CD4-positive, alpha-beta T cell (primary cell): Measurements from ENCODE around the gene CDK17. TPM values are rescaled to one million over a fixed set of nuclear protein-coding genes. Genes with fewer than 3 reads are reported as not detected.
A peak's percentile ranks its signal among the peaks of the same experiment; 100 is the strongest.

ENCODE experiments used
- ATAC-seq: fragments of 200-7000 bp; cut with Tn5 transposase; one replicate; pipeline ENCODE4 v1.10.0; 2022; ENCODE audit warnings: mild to moderate bottlenecking; ENCODE audit not compliant: poor library complexity
- CTCF ChIA-PET: fragments of 350-600 bp; sonication (Branson Sonifier 250); formaldehyde crosslinking; loops from one replicate; lab custom pipeline; 2021; ENCODE audit warnings: antibody characterized with exemption, inconsistent platforms; lab: Charles Lee
- POLR2A ChIA-PET: fragments of 350-600 bp; sonication (Branson Sonifier 250); formaldehyde crosslinking; loops from one replicate; lab custom pipeline; 2021; ENCODE audit warnings: antibody characterized with exemption, inconsistent platforms; lab: Charles Lee
- DNase-seq, 14 experiments: peaks; one replicate each; pipeline ENCODE4 v3.0.0-alpha.2; 2013 to 2020; ENCODE audit warnings: mixed read lengths in 2 of 14
- H3K27ac ChIP-seq, 2 donors: one replicate each; pipeline versions ENCODE4 v1.5.1 to v1.7.0; 2013; ENCODE audit warnings: low read length in 2 of 2, low read depth in 1 of 2, mild to moderate bottlenecking in 1 of 2
- H3K27me3 ChIP-seq, 2 experiments: 1 replicate in 1 of 2; 2 replicates in 1 of 2; pipeline versions ENCODE4 v1.6.1 to v1.7.0; 2013; ENCODE audit warnings: low read length in 2 of 2, control low read depth in 1 of 2, mild to moderate bottlenecking in 1 of 2, moderate library complexity in 1 of 2; ENCODE audit not compliant: insufficient read depth in 2 of 2, control insufficient read depth in 1 of 2
- H3K36me3 ChIP-seq: one replicate; pipeline ENCODE4 v1.6.1; 2013; ENCODE audit warnings: low read length, control low read depth; ENCODE audit not compliant: insufficient read depth
- H3K4me1 ChIP-seq: one replicate; pipeline ENCODE4 v1.6.1; 2013; ENCODE audit warnings: low read length, control low read depth; ENCODE audit not compliant: insufficient read depth
- H3K4me3 ChIP-seq: one replicate; pipeline ENCODE4 v1.5.1; 2013; ENCODE audit warnings: mild to moderate bottlenecking, low read length, moderate library complexity
- H3K9me3 ChIP-seq, 2 experiments: 1 replicate in 1 of 2; 2 replicates in 1 of 2; pipeline versions ENCODE4 v1.6.1 to v1.7.0; 2013; ENCODE audit warnings: low read length in 2 of 2, mild to moderate bottlenecking in 2 of 2, control low read depth in 1 of 2, moderate library complexity in 1 of 2; ENCODE audit not compliant: control insufficient read depth in 1 of 2, insufficient read depth in 1 of 2
- H3K27ac Mint-ChIP-seq: one replicate; pipeline ENCODE4 v1.8.0; 2020; ENCODE audit warnings: mixed read lengths
- H3K27me3 Mint-ChIP-seq: one replicate; pipeline ENCODE4 v1.8.0; 2021; ENCODE audit warnings: mixed read lengths
- H3K36me3 Mint-ChIP-seq: one replicate; pipeline ENCODE4 v1.8.0; 2021; ENCODE audit warnings: low read depth, mixed read lengths
- H3K4me1 Mint-ChIP-seq: one replicate; pipeline ENCODE4 v1.8.0; 2021; ENCODE audit warnings: low read depth, mixed read lengths
- H3K4me3 Mint-ChIP-seq: one replicate; pipeline ENCODE4 v1.8.0; 2020; ENCODE audit warnings: mild to moderate bottlenecking, mixed read lengths
- H3K9me3 Mint-ChIP-seq: one replicate; pipeline ENCODE4 v1.8.0; 2020; ENCODE audit warnings: mixed read lengths
- CTCF ChIP-seq: fragments of 200-600 bp; IDR thresholded peaks from one replicate; pipeline ENCODE4 v1.8.0; 2022; ENCODE audit warnings: antibody characterized with exemption, mild to moderate bottlenecking
- intact Hi-C, 2 experiments: fragments of 100-400 bp; cut with DNase I in 1 of 2; cut with micrococcal nuclease in 1 of 2; formaldehyde crosslinking; loops; one replicate each; pipeline versions ENCODE4 v1.15.1 to v1.9.0; 2023 to 2025; cut with DNase I, micrococcal nuclease
- total RNA-seq, 174 experiments: library from RNA in 2 of 174; stranded (reverse) in 2 of 174; gene quantifications; one replicate each; pipeline ENCODE4 v1.2.3 and lab custom pipeline; 2021 to 2026

Gene CDK17
- total RNA-seq, 2 experiments from 2014 or later = 112 to 113 TPM

DNA sequence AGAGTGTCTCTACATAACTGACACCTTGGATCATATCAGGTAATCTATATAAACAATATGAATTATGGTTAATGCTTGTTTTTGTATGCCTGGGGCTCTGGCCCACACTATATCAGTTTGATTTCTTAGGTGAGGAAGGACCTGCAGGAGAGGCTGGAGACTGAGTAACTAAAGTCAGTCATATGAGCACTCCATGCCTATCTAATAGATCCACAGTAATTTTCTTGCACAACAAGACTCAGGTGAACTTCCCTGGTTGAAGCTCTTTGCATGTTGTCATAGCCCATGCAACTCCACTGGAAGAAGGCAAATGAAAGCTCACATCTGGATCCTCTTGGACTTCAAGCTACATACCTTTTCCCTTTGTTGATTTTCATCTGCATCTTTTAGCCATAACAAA lies 62.3 kb downstream of the CDK17 start:
- H3K36me3 Mint-ChIP-seq = peaks cover 52% of the 10 kb centered on the region
- H3K27me3 Mint-ChIP-seq = no peaks in the 10 kb centered on the region
- peaks cover 76% of the 10 kb centered on the region for H3K4me1 Mint-ChIP-seq
- ChIA-PET CTCF (interaction anchor here (1.2 to 1.5 kb wide), 3 partner anchors 10 to 63 kb away, joined by 3 to 6 read pairs (median 5); partner anchors contain the start of gene CDK17), POLR2A (interaction anchor here (5.6 kb wide), 1 partner anchor 62 kb away, joined by 49 read pairs; the partner anchor contains the start of gene CDK17)
- peak overlapping the region; percentile 55 for H3K27ac Mint-ChIP-seq
- DNase-seq (no peak), ATAC-seq (no peak)
- Histone ChIP-seq H3K27ac (no peak overlapping the region), H3K4me3 (no peak overlapping the region), H3K36me3 (peaks cover 2% of the 10 kb centered on the region), H3K4me1 (peaks cover 4% of the 10 kb centered on the region), H3K27me3 (no peaks in the 10 kb centered on the region), H3K9me3 (peaks cover 0 to 10% of the 10 kb centered on the region in 2 experiments)
- peaks cover 7% of the 10 kb centered on the region for H3K9me3 Mint-ChIP-seq
- intact Hi-C loops = no loop called here
- H3K4me3 Mint-ChIP-seq = peak overlapping the region; percentile 13
- TF ChIP-seq CTCF = no peak

DNA sequence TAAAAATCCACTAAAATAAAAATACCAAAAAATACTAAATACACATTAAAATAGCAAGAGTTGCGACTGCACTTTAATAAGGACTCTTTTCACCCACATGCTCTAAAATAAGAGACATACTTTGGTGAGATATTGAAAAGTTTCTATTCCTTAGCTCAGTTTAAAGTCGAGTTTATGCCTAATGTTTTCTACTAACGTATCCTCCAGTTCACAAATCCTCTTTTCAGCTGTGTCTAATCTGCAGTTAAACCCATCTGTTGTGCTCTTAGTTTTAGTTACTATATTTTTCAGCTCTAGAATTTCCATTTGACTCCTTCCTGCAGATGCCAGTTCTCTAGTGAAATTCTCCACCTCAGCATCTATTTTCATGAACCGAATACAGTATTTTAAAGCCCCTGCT lies 63.8 kb downstream of the CDK17 start:
- H3K36me3 Mint-ChIP-seq = peaks cover 58% of the 10 kb centered on the region
- Histone ChIP-seq H3K27me3 (no peaks in the 10 kb centered on the region), H3K27ac (no peak overlapping the region), H3K36me3 (peaks cover 8% of the 10 kb centered on the region), H3K9me3 (peaks cover 0 to 10% of the 10 kb centered on the region in 2 experiments), H3K4me1 (peaks cover 3% of the 10 kb centered on the region), H3K4me3 (no peak overlapping the region)
- CTCF ChIA-PET = interaction anchor here (0.6 to 2.0 kb wide), 5 partner anchors 10 to 181 kb away, joined by 3 to 5 read pairs (median 3); partner anchors contain the start of gene CFAP54
- H3K4me3 Mint-ChIP-seq = peak overlapping the region; percentile 56
- H3K27ac Mint-ChIP-seq = peak overlapping the region; percentile 55
- peaks cover 78% of the 10 kb centered on the region for H3K4me1 Mint-ChIP-seq
- H3K27me3 Mint-ChIP-seq = no peaks in the 10 kb centered on the region
- TF ChIP-seq CTCF = no peak
- ATAC-seq (no peak), DNase-seq (no peak)
- intact Hi-C loops = no loop called here
- H3K9me3 Mint-ChIP-seq = peaks cover 7% of the 10 kb centered on the region
- POLR2A ChIA-PET = interaction anchor here (1.6 to 5.6 kb wide), 5 partner anchors 10 to 63 kb away, joined by 9 to 49 read pairs (median 11); partner anchors contain the start of gene CDK17

DNA sequence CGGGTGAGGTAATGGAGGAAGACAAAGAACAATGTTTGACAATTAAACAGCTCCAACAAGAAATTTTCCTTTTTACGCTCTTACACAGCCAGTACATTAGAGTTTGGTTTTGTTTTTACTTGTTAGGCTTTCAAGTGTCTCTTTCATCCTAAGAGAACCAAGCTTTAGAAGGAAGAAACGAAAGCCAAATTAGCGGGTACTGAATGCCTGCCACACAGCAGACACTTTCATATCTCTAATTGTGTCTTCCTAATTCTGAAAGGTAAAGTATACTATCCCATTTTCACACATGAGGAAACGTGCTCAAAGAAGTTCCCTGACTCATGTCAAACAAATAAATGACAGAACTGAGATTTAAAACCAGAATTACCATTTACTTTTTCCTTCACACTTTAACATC lies 65.0 kb downstream of the CDK17 start:
- CTCF ChIA-PET = interaction anchor here (2.0 kb wide), 1 partner anchor 13 kb away, joined by 5 read pairs; no protein-coding TSS in a partner anchor
- no peak overlapping the region for H3K4me3 ChIP-seq
- peaks cover 17% of the 10 kb centered on the region for H3K36me3 ChIP-seq
- Mint-ChIP-seq H3K27me3 (no peaks in the 10 kb centered on the region), H3K9me3 (peaks cover 7% of the 10 kb centered on the region), H3K4me1 (peaks cover 72% of the 10 kb centered on the region), H3K36me3 (peaks cover 65% of the 10 kb centered on the region), H3K27ac (peak overlapping the region; percentile 17), H3K4me3 (peak overlapping the region; percentile 68)
- intact Hi-C loops = no loop called here
- H3K4me1 ChIP-seq = peaks cover 3% of the 10 kb centered on the region
- no peaks in the 10 kb centered on the region for H3K27me3 ChIP-seq
- ATAC-seq (peak; percentile 59), DNase-seq (peak in 3 of 14 experiments; percentile 25 to 29 (median 27))
- POLR2A ChIA-PET = interaction anchor here (1.2 to 5.6 kb wide), 6 partner anchors 9 to 65 kb away, joined by 3 to 49 read pairs (median 10); partner anchors contain the start of gene CDK17
- H3K9me3 ChIP-seq = peaks cover 0 to 10% of the 10 kb centered on the region in 2 experiments
- no peak for TF ChIP-seq CTCF
- H3K27ac ChIP-seq = peak overlapping the region in 1 of 2 donors; percentile 29
